HuH-7 (cell line): Measurements from ENCODE around the gene MPPED2.

Experiments used
- DNase-seq: peaks from one replicate; pipeline ENCODE4 v3.0.0; 2011; ENCODE audit warnings: low spot score

The MPPED2 gene

DNA sequence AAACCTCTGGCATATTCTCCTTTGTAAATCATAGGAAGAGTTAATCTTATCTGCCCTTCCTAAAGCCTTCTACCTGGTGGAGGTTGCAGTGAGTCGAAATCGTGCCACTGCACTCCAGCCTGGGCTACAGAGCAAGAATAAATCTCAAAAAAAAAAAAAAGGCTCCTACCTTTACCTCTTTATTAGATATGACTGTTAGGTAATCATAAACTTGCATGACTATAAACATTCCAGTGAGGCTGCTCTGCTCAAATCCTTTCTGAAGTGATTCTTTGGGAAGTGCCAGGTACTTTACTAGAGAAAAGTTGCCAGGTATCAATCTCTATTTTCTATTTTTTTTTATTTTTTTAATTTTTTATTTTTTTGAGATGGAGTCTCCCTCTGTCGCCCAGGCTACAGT is 59.6 kb downstream of the MPPED2 start:
- DNase-seq, result no peak

DNA sequence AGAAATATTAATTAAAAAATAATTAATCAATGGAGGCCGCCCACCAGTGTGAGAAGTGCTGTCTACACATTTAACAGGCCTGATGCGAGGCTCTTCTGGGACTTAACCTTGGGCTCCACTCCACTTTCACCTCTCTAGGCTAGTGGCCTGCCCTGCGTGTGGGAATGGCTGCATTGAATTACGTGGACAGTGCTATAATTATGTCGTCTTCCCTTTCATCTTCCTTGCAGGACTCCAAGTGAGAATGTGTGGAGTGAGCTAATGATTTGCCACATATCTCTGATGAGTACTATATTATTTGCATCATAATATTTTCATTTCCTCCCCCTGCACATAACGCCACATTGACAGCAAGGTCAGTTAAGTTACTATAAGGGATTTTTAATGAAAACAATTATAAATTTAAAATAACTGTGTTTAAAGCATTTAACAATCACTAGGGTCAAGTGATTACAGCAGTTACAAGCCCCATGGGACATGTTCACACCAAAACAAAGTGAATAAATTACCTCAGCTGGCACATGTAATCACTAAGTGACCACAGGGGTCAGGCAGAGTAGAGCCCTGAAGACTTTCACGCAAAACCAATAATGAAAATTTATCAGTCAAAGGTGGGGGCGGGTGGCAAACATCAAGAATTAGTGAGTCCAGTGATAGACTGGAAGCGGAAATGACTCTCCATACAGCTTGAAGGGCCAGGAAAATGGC is 63.5 kb downstream of the MPPED2 start:
- no peak for DNase-seq

DNA sequence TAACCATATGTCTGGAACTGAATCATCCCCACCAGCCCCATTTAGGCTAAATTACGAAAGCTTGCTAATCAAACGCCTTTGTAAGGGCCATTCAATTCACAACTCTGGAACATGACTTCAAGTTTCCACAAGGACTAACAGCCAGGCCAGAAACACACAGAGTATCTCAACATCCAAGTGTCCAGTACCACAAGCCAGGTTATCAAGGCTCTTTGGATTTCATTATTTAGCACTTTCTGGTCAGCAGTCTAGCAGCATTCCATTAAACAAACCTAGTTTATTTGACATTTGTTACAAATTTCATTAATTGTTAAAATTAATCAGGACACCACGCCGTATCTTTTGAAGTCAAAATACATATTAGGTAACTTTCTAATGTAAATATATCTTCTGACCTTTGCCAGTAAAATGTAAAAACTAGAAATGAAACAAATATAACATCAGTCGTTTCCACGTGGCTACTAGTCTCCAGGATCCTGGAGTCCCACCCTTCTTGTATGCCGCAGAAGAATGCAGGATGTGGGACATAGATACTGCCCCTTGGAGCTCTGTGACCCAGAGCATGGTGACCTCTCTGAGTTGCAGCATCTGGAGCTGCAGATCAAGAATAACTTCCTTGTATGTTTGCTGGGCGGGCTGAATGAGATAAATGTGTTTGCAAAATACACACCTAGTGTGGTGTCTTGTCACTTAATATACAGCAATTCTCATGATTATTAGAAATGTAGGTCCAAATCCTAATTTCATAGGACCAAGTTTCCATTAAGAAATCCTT is 64.7 kb downstream of the MPPED2 start:
- DNase-seq, result no peak

DNA sequence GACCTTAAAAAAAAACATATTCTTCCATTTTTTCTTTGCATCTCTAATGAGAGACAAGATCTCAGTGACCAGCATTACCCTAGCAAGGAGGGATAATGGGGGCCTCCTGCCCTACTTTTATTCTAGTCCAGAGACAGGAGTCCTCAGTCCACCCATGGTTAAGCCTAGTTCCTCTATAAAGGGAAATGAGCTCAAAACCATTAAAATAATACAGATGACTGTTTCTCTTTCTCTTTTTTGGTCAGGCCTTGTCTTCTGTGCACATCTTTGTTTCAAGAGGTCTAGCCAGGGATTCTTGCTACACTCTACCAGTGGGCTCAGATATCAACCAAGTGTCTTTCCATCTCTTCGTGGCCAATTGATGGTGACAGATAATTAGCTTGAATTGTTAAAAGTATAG is 73.1 kb downstream of the MPPED2 start:
- no peak for DNase-seq

DNA sequence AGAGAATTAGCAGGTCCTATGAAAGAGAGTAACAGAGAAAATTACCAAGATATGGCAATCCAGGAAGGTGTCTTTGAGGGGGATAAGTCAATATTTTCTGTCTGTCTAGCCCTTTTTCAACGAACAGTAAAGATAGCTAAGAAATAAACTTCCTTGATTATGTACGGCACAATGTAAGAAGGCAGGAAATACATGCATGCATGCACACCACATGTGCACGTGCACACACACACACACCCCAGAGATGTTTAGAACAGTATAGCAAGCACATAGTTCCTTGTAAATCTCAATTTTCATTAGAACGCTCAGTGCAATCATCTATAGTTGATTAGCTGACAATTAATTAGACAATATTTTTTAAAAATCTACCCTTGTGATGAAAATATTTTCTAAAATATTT is 74.7 kb downstream of the MPPED2 start:
- DNase-seq, result no peak

DNA sequence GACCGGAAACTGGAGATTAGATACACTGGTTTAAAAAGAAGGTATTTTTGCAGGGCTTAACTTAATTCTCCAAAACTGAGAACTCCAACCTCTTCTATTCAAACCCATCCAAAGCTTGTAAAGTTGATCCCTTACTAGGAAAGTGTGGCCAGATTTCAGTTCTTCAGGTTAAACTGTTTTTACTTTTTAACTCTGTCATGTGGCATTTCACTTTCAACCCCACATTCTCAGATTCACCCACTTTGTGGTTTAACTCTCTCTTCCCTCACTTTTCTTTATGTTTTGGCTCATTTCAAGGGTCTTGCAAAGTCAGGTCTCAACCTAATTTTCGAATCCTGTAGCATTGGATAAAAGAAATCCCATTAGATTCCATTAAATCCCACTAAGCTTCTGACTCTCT is 75.4 kb downstream of the MPPED2 start:
- DNase-seq, result no peak

DNA sequence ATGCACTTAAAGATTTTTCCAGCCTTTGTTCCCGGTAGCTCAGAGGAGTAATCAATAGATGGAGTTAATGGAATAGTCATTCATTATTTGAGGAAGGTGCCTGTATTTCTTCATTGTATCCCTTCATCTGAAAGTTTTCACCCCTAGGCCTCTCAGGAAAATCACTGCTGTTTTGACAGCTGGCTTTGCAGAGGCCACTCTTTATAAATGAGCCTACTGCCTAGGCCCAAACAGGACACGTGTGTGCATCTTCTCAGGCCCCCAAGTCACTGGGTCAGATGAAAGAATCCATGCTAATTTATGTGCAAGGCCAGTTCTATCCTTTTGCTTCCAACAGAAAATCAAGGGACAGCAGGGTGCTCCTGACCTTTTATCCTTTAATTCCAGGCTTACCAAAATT is 76.8 kb downstream of the MPPED2 start:
- DNase-seq, result no peak

DNA sequence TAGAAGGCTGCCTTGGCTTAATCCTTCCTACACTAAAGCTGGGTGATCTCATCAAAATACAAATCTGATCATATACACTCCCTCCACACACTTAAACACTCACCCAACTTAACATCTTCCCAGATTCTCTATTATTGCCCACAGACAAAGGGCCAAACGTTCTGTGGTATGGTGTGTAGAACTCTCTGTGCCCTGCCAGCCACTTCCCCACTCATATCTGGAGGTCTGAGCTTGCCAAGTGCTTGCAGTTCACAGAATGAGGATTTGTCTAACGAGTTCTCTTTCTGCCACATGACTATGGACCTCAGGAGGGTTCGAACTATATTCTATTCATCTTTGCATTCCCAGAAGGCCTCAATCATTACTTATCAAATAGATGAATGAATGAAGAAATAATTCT is 77.6 kb downstream of the MPPED2 start:
- no peak for DNase-seq

DNA sequence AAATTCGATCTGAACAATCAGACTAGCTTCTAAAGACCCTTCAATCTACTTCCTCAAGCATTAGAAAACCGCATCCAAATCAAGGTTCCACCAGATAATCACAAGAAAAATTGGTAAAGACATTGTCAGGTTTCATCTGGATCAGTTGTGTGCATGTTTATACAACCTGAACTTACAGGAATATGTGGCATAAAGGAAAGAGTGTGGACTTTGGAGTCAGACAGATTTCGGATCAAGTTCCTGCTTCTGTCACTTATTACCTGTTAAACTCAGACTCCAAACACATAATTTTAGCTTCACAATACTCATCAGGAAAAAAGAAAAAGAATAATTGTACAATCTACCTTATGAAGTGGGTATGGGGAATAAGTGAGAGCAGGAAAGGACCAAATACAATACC is 80.5 kb downstream of the MPPED2 start:
- DNase-seq, result no peak

DNA sequence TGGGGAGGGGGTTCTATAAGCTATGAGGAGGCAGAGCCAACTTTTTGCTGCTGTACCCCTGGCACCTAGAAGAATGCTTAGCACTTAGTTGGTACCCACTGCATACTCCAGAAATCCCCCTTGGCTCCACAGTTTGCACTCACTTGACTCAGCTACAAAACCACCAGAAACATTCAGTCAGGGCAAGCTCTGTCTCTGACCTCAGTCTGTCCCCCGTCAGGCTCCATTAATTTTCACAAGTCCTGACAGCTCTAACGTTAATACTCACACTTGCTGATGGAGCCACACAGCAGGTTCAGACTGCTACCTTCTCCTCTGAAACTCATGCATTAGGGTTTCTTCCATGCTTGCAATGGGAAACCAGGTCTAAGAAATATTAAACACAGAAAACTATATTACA is 81.7 kb downstream of the MPPED2 start:
- no peak for DNase-seq

DNA sequence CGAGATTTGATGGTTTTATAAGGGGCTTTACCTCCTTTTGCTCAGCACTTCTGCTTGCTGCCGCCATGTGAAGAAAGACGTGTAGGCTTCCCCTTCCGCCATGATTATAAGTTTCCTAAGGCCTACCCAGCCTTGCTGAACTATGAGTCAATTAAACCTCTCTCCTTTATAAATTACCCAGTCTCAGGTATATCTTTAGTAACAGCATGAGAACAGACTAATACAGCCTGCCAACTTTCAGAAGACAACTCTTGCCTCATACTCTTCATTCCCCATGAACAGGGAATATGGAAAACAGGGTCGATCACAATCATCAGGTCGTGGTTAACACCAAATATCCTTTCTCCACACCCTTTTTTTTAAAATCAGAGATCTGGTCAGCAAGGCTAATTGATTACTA is 83.0 kb downstream of the MPPED2 start:
- DNase-seq, result no peak

DNA sequence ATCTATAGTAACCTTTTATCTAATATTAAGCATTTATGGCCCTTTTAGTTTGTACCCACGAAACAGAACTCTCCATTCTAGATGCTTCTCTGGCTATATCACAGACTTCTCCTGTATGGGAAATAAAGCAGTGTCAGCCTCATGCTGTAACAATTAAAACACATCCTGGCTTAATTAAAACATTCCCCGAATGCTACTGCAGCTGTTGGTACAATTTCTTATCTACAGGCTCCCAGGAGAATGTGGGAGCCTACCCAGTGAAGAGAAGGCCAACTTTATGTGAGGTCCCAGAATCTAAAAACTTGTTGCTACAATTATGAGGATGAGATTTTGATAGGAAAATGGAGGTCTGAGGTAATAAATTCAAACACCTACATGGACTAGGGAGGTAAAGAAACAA is 83.8 kb downstream of the MPPED2 start:
- no peak for DNase-seq

DNA sequence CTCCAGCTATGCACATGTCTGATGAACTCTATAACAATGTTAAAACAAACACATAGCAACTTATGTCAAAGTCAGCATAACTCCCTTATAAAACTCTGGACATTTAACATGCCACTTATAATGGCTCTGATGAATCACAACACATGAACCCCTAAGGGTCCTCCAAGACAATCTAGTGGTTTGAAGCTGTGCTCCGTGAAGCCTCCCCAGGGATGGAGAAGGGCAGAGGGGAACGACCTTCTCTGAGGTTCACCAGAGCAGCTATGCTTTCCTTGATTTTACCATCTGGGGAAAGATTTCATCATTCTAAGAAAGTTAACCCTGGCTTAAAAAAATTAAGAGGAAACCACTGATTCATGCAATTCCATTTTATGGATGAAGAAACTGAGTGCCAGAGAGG is 84.4 kb downstream of the MPPED2 start:
- DNase-seq, result no peak

DNA sequence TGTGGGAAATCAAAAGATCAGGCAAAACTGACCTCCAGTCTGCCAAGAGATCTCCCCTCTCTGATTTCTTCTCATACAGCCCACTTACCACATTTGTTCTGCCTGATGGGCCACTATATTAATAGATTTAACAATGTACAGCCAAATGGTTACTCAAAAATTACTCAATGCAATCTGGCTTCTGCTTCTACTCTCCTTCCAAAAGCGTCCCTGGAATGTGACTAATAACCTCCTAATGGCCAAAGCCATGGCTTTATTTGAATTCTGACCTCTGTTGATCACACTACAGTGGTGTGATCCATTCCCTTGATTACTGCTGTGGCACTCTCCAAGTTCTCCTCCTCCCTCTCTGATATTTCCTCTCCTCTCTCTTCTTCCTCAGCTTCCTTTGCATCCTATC is 86.2 kb downstream of the MPPED2 start:
- no peak for DNase-seq

DNA sequence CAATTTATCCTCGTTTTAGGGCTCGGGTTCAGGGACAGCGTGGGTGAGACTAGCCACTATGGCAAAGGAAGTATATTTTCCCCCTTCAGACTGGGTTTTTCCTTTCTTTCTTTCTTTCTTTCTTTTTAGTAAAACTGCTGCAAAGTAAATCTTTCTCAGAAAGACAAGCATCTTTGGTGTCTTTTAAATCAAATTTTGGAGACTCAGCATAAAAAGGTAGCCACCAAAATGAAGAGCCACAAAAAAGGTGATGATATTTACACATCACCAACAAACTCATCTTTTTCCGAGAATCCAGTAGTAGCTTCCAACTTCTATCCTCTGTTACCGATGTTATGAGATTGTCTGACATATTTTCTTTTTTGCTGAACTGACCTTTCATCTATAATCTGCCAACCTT is 88.6 kb downstream of the MPPED2 start:
- DNase-seq, result no peak

DNA sequence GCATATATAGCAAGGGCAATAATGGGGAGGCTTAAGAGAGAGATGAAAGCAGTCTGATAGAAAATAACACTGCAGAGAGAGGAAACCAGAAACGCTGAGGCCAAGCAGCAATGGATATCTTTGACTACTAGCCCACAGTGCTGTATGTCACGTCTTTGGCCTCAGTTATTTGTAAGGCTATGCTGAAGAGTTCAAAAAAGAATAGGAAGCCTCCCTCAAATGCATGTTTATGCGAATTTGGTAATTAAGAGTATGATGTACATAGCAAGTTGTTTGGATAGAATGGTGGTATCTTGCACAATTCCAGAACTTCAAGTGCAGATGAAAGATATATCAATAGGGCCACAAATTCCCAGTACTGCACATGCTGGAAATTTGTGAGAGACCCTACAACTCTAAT is 89.2 kb downstream of the MPPED2 start:
- no peak for DNase-seq

DNA sequence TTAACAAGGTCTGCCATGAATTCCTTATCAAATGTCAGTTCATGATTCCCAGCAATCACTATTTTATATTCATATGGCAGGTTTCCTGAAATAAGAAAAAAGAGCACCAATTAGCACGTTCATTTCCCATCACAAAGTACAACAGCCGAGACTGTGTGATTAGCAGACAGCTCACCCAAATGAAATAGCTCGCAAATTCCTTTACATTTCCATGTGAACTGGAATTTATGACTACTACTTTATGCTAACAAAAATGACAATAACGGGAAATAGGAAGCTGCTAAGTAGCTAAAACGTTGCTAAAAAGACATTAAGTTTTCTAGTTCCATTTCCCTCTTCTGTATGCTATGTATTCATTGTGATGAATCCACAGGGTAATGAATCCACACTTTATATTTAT is 90.7 kb downstream of the MPPED2 start:
- no peak for DNase-seq

DNA sequence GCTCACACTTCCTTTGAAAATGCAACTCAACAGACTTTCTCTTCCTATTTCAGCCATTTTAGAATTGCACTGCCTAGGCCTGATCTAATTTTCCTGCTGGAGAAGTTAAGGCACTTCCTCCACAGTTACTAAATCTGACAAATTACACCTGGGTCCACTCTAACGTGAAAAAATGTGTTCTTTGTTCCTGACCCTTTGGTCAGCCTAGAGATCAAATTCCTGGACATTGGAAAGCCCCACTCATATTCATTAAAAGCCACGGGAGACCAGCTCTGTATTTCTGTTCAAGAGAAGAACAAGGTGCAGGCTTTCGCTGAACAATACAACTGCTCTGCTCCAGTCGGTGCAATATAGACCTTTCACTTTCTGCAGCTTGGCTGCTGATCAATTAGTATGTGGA is 96.6 kb downstream of the MPPED2 start:
- no peak for DNase-seq

DNA sequence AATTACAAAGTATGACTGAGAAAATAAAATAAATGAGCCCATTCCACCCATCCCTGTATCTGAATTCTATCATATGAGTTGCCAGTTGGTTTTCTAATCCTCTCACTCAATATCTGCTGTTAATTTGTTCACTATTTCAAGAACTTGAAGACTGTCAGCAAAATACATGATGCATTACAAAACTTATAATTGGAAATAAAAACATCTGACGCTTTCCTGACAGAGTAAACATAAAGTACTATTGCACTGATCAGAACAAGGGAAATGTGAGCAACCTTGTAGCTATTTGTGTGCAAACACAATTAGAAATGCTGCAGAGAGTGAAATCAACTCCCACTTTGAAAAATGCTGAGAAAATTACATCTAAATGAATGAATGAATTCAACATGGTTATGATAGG is 97.1 kb downstream of the MPPED2 start:
- DNase-seq, result no peak

DNA sequence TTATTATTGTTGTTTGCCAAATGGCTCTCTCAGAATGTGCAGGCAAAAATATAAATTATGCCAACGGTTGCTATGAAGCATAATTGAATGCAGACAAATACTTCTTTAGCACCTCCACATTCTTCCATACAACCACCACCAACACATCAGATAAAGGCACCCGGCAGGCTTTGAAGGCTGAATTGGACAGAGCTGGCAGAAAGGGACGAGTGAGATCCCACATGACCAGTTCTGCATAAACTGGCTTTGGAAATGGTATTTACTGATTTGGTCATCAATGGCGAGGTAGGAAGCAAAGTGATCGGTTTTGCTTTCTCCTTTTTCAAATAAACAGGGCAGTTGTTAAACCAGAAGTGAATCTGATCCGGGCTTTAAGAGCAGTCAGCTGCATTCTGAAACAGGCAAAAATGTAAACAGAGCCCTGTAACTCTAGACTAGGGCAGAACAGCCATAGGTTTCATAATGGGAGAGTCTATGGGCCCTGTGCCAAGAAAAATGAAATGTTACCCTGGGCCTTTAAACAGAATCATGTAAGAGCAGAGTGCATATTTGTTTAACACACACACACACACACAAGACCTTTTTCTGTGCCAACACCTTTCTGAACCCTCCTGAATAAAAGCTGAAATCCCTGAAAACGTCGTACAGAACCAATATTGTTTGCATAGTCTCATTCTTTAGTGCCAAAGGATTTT is 97.7 kb downstream of the MPPED2 start:
- peak; percentile 59 for DNase-seq

DNA sequence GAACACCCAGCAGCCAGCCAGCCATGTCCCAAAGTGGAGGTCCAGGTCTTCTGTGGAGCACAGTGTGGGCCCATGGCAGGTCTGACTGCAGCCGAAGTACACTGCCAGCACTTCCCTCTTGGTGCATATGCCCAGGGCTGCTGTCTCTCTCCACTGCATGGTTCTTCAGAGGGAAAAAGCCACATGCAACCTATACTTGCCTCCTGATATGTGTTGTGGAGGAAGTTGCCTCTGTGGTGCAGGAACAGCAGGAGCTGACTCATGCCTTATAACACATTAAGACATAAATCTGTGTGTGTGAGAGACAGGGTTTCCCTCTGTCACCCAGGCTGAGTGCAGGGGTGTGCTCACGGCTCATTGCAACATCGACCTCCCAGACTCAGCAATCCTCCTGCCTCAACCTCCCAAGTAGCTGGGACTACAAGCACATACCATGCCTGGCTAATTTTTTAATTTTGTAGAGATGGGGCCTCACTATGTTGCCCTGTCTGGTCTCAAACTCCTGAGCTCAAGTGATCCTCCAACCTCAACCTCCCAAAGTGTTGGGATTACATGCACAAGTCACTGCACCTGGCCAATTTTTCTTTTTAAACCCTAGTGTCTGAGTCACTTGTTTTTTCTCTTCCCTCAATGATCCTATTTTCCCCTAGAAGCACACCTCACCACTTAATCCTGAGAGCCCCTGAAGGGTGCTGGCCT is 98.8 kb downstream of the MPPED2 start:
- DNase-seq, result no peak

DNA sequence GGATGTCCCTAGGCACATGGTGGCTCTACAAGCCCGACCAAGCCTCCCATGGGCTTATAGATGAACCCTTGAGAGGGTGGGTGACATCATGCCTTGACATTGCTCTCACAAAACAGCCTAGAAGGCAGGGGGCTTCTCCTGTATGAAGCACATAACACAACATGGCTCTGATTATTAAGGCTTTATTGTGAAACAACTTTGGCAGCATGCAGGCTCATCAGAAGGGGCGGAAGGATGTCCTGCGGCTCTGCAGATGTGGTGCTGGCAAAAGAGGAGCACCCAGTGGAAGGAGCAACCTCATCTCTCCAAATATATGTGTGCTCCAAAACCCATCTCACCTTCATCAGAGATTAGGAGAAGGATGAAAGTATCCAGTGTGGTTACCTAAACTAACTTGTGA is 100.4 kb downstream of the MPPED2 start:
- DNase-seq, result no peak

DNA sequence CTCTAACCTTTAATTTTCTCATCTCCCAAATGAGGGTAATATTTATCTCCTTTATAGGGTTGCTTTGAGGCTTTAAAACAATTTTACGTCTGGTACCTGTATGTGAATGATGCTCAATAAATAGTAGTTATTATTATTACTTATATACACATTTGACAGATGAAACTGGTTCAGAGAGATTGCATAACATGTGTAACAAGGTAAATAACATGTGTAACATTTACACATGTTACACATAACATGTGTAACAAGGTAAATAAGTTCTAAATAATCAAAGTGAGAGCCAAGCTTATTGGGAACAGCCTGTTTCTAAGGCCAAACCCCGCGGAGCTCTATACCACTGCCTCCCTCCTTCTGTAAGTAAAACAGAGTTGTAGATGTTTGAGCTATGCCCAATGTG is 100.9 kb downstream of the MPPED2 start:
- no peak for DNase-seq
